GM12872 (cell line): ENCODE data around the gene TNKS1BP1.

Experiments
- TF ChIP-seq, protein P1 (sequence below): IDR thresholded peaks from 3 replicates; pipeline ENCODE4 v1.5.1; 2011; ENCODE audit warnings: low read depth, mild to moderate bottlenecking, low read length, moderate library complexity; ENCODE audit not compliant: insufficient read depth

TNKS1BP1 gene

DNA sequence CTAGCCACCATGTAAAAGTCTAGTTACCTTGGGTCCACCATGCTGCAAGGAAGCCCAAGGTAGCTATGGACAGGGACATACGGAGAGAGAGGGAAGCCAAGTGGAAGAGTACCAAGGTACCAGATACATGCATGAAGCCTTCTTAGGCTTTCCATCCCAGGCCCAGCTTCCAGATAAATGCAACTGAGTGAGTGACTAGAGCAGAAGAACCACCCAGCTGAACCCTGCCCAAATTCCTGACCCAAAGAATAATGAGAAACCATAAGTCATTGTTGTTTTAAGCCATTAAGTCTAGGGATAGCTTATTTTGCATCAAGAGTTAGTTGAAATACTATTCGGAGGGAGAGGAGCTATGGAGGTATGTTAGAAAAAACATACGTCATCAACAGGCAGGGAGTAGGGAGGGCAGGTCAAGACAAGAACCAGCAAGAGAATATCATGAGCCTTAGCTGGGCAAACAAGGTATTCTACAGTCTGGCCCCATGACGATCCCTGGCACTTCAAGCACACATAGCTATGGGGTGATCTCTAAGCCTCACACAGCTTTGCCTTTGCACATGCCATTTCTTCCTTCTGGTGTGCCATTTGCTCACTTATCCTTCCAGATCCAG lies 51.2 kb downstream of the TNKS1BP1 start:
- TF ChIP-seq, protein P1, sequence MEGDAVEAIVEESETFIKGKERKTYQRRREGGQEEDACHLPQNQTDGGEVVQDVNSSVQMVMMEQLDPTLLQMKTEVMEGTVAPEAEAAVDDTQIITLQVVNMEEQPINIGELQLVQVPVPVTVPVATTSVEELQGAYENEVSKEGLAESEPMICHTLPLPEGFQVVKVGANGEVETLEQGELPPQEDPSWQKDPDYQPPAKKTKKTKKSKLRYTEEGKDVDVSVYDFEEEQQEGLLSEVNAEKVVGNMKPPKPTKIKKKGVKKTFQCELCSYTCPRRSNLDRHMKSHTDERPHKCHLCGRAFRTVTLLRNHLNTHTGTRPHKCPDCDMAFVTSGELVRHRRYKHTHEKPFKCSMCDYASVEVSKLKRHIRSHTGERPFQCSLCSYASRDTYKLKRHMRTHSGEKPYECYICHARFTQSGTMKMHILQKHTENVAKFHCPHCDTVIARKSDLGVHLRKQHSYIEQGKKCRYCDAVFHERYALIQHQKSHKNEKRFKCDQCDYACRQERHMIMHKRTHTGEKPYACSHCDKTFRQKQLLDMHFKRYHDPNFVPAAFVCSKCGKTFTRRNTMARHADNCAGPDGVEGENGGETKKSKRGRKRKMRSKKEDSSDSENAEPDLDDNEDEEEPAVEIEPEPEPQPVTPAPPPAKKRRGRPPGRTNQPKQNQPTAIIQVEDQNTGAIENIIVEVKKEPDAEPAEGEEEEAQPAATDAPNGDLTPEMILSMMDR = no peak

DNA sequence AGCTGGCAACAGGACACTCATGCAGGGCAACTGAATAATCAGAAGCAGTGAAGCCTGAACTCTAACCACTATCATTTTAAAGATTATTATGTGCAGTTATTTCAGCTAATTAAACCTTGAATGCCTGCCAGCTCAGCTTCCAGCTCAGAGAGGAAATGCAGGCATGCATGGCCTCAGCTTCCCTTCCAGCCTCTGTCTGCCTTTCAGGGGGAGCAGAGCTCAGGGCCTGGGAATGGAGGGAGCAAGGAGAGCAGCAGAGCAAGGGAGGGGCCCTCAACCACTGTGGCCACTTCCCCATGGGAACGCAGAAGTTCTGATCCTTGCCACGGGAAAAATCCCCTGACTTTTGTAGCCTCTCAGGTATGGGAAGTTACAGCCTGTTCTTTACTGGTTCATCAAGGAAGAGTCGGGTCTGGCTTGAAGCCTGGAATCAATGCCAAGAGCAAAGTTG lies 55.2 kb downstream of the TNKS1BP1 start:
- TF ChIP-seq, protein P1 = no peak

DNA sequence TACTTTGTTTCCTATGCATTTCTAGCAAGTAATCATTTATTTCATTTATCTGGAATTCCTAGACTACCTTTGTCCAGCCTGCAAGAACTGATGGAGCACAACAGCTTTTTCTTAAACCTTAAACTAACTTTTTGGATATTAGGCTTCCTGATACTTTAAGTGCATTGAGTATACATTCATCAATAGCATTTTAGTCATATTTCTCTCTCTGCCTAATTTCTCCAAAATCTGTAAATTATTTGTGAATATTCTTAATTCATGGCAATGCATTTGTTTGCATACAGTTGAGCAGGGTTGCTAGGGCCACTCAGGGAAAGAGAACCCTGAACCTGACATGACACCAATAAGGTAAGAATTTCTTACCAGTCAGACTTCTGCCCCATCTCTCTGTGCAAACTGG lies 58.6 kb downstream of the TNKS1BP1 start:
- TF ChIP-seq, protein P1 = no peak

DNA sequence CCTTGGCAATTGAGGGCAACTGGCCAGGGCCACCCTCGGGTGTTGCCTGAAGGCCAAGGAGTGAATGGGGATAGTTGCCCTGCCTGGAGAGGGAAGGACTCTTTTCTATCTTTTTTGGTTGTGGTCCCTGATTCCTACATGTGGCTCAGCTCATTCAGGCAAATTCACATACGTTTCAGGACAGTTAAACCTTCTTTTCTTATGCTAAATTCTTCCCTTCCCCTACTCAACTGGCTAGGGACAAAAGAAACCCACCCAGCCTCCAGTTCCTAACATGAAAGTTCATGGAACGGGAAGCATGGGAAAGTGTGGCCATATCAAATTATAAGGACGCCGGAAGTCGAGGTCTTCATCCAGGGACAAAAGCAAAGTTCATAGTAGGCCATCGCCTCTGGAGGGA lies 61.4 kb downstream of the TNKS1BP1 start:
- TF ChIP-seq, protein P1 = no peak

DNA sequence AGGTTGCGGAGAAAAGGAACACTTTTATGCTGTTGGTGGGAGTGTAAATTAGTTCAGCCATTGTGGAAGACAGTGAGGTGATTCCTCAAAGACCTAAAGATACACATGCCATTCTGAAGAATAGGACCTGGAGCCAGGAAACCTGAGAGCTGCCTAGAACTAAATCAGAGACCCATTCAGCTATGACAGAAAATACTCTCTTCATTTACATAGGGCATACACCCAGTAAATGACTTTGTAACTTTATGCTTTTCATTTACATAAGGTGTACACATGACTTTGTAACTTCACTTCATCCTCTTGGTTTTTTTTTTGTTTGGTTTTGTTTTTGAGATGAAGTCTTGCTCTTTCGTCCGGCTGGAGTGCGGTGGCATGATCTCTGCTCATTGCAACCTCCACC lies 62.6 kb downstream of the TNKS1BP1 start:
- TF ChIP-seq, protein P1 = no peak

DNA sequence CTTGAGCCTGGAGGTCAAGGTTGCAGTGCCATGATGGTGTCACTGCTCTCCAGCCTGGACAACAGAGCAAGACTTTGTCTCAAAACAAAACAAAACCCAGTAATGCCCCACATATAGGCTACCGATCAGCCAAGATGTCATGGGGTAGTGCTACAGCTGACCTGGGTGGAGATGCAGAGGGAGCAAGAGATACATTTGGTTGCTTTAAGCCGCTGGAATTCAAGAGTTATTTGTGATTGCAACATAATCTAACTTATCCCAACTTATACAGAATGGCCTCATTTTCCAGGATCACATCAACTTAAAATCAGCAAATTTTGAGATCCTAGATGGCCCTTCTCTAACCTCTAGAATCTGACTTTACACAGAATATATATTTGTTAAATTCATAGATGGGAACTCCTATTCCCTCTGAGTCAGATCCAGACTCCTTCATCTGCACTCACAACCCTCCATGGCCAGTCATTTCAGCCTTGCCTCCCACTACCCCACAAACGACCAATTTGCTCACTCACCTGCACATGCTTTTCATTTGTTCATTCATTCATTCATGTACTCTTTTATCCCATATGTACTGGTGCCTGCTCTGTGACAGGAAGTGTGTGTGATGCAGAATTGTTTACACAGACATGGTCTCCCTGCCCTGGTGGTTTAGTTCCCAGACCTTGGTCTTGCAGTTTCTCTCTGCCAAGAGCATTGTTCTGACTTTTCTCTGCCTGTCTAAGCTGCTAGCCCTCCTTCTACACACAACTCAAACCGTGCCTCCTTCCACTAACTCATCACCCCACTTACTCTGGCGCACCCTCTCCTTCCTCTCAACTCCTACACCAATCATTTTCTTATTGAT lies 63.6 kb downstream of the TNKS1BP1 start:
- TF ChIP-seq, protein P1 = no peak

DNA sequence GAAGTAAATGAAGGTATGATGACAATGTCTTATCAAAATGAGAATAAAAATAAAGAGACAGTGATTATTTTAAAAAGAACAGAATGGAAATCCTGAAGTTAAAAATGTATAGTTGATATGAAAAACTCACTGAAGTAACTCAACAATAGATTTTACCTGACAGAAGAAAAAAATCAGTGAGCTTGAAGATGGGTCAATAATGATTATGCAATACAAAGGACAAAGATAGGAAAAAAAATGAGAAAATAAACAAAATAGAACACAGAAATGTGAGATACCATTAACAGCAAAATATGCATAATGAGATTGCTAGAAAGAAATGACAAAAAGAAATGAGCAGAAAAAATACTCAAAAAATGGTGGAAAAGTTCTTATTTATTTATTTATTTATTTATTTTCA lies 68.6 kb downstream of the TNKS1BP1 start:
- TF ChIP-seq, protein P1 = no peak
